DND-41 (cell line): Measurements from ENCODE around the gene PACRG.

ENCODE experiments used
- ATAC-seq: fragments of 200-7000 bp; cut with Tn5 transposase; 3 replicates; pipeline ENCODE4 v1.9.1; 2021; ENCODE audit warnings: low read depth; ENCODE audit not compliant: insufficient read depth
- DNase-seq: peaks from one replicate; pipeline ENCODE4 v3.0.0-alpha.2; 2020
- H2AFZ ChIP-seq: 2 replicates; pipeline ENCODE4 v1.6.0; 2012; ENCODE audit warnings: low read depth, low read length
- H3K27ac ChIP-seq: 2 replicates; pipeline ENCODE4 v1.5.1; 2012; ENCODE audit warnings: low read length, inconsistent platforms
- H3K27me3 ChIP-seq: fragments of 200-600 bp; sonication (generic); 2 replicates; pipeline ENCODE4 v1.6.0; 2012; ENCODE audit warnings: low read length, mild to moderate bottlenecking, inconsistent platforms; ENCODE audit not compliant: insufficient read depth, poor library complexity
- H3K36me3 ChIP-seq: 2 replicates; pipeline ENCODE4 v1.5.1; 2012; ENCODE audit warnings: low read length, inconsistent platforms; ENCODE audit not compliant: insufficient read depth
- H3K4me1 ChIP-seq: 2 replicates; pipeline ENCODE4 v1.5.1; 2012; ENCODE audit warnings: mild to moderate bottlenecking, low read length; ENCODE audit not compliant: insufficient read depth
- H3K4me2 ChIP-seq: 2 replicates; pipeline ENCODE4 v1.6.0; 2012; ENCODE audit warnings: mild to moderate bottlenecking, moderate library complexity, low read length, inconsistent platforms; ENCODE audit not compliant: insufficient read depth
- H3K4me3 ChIP-seq, 2 experiments: fragments of 200-600 bp in 1 of 2; shearing (Covaris generic) in 1 of 2; 2 replicates each; pipeline ENCODE4 v1.5.1; 2012 to 2016; ENCODE audit warnings: inconsistent platforms in 2 of 2, low read length in 2 of 2, mild to moderate bottlenecking in 2 of 2, low read depth in 1 of 2, moderate library complexity in 1 of 2
- H3K79me2 ChIP-seq: 2 replicates; pipeline ENCODE4 v1.6.0; 2012; ENCODE audit warnings: low read length, inconsistent platforms; ENCODE audit not compliant: insufficient read depth
- H3K9ac ChIP-seq: 2 replicates; pipeline ENCODE4 v1.6.0; 2012; ENCODE audit warnings: low read depth, mild to moderate bottlenecking, inconsistent platforms, low read length, moderate library complexity
- H3K9me3 ChIP-seq: 2 replicates; pipeline ENCODE4 v1.5.1; 2012; ENCODE audit warnings: low read length, moderate library complexity, mild to moderate bottlenecking, inconsistent platforms; ENCODE audit not compliant: insufficient read depth, severe bottlenecking
- H4K20me1 ChIP-seq: 2 replicates; pipeline ENCODE4 v1.6.0; 2012; ENCODE audit warnings: low read length; ENCODE audit not compliant: insufficient read depth
- CTCF ChIP-seq: IDR thresholded peaks from 2 replicates; pipeline ENCODE4 v1.5.1; 2012; ENCODE audit warnings: borderline replicate concordance, low read length, moderate library complexity, mild to moderate bottlenecking; ENCODE audit not compliant: poor library complexity, severe bottlenecking; ENCODE audit errors: extremely low read depth
- EZH2 ChIP-seq: IDR thresholded peaks from 3 replicates; pipeline ENCODE4 v1.6.1; 2012; ENCODE audit warnings: borderline replicate concordance, low read depth, mild to moderate bottlenecking, moderate library complexity, low read length, inconsistent platforms; ENCODE audit not compliant: severe bottlenecking

PACRG gene

GRCh38 chr6:163333701-163334663, 606.2 kb downstream of the PACRG start:
- TF ChIP-seq CTCF (no peak), EZH2 (no peak)
- Histone ChIP-seq H3K4me3 (no peak overlapping the region), H3K27me3 (no peaks in the 10 kb centered on the region), H3K27ac (no peak overlapping the region), H4K20me1 (no peaks in the 10 kb centered on the region), H3K9ac (no peak overlapping the region), H3K36me3 (no peaks in the 10 kb centered on the region), H3K9me3 (peaks cover 3% of the 10 kb centered on the region), H3K4me1 (no peaks in the 10 kb centered on the region), H3K4me2 (no peak overlapping the region), H3K79me2 (no peaks in the 10 kb centered on the region), H2AFZ (no peak overlapping the region)
- no peak for ATAC-seq
- DNase-seq, result no peak

- Histone ChIP-seq H3K36me3 (no peaks in the 10 kb centered on the region), H2AFZ (no peak overlapping the region), H3K9me3 (peaks cover 3% of the 10 kb centered on the region), H3K4me3 (no peak overlapping the region), H3K27ac (no peak overlapping the region), H3K9ac (no peak overlapping the region), H3K27me3 (no peaks in the 10 kb centered on the region), H3K4me1 (no peaks in the 10 kb centered on the region), H3K79me2 (no peaks in the 10 kb centered on the region), H3K4me2 (no peak overlapping the region), H4K20me1 (no peaks in the 10 kb centered on the region)
- TF ChIP-seq CTCF, result no peak
- no peak for TF ChIP-seq EZH2
- DNase-seq (no peak), ATAC-seq (no peak)
These were observed 607.3 kb downstream of the PACRG start for GRCh38 chr6:163335056-163335455.

- Histone ChIP-seq H3K9ac (no peak overlapping the region), H3K27ac (no peak overlapping the region), H3K4me2 (no peak overlapping the region), H3K9me3 (no peaks in the 10 kb centered on the region), H3K36me3 (no peaks in the 10 kb centered on the region), H3K27me3 (no peaks in the 10 kb centered on the region), H4K20me1 (no peaks in the 10 kb centered on the region), H3K4me3 (no peak overlapping the region), H3K79me2 (no peaks in the 10 kb centered on the region), H3K4me1 (no peaks in the 10 kb centered on the region), H2AFZ (no peak overlapping the region)
- no peak for DNase-seq
- ATAC-seq, result no peak
- no peak for TF ChIP-seq CTCF
- TF ChIP-seq EZH2, result no peak
These were observed 608.1 kb downstream of the PACRG start for GRCh38 chr6:163335671-163336545.
